Activated naive CD4-positive, alpha-beta T cell treated with anti-CD3 and anti-CD28 coated beads for 36 hours (primary cell): Measurements from ENCODE around the gene PCDHB11. TPM values are rescaled to one million over a fixed set of nuclear protein-coding genes. Genes with fewer than 3 reads are reported as not detected.

Experiments used
- total RNA-seq, 2 experiments: library from RNA; stranded (reverse); gene quantifications; one replicate each; pipeline ENCODE4 v1.2.3, GENCODE V29; 2021

The PCDHB11 gene
- total RNA-seq, 2 experiments from 2014 or later = not detected

Other genes starting within 250 kb of the PCDHB11 start
- gene PCDHAC2, start 233.2 kb upstream of the PCDHB11 start, total RNA-seq = not detected
- not detected for gene PCDHB1, start 148.3 kb upstream of the PCDHB11 start, total RNA-seq
- not detected for gene PCDHB2, start 105.0 kb upstream of the PCDHB11 start, total RNA-seq
- gene PCDHB3, start 99.2 kb upstream of the PCDHB11 start, total RNA-seq = not detected
- gene PCDHB4, start 77.8 kb upstream of the PCDHB11 start, total RNA-seq = not detected
- gene PCDHB5, start 64.4 kb upstream of the PCDHB11 start, total RNA-seq = not detected
- not detected for gene PCDHB6, start 49.6 kb upstream of the PCDHB11 start, total RNA-seq
- gene PCDHB7, start 27.0 kb upstream of the PCDHB11 start, total RNA-seq = not detected
- not detected for gene PCDHB8, start 21.8 kb upstream of the PCDHB11 start, total RNA-seq
- gene PCDHB16, start 17.2 kb upstream of the PCDHB11 start, total RNA-seq = not detected
- not detected for gene PCDHB9, start 12.5 kb upstream of the PCDHB11 start, total RNA-seq
- gene PCDHB10, start 7.3 kb upstream of the PCDHB11 start, total RNA-seq = not detected
- gene PCDHB12, start 9.1 kb downstream of the PCDHB11 start, total RNA-seq = not detected
- not detected for gene PCDHB13, start 14.3 kb downstream of the PCDHB11 start, total RNA-seq
- gene PCDHB14, start 23.7 kb downstream of the PCDHB11 start, total RNA-seq = not detected
- gene PCDHB15, start 45.8 kb downstream of the PCDHB11 start, total RNA-seq = not detected
- gene SLC25A2, start 104.4 kb downstream of the PCDHB11 start, total RNA-seq = not detected
- gene TAF7, start 121.2 kb downstream of the PCDHB11 start, total RNA-seq = 10 to 100 TPM; 57.0 to 57.9 TPM
- gene PCDHGA1, start 130.9 kb downstream of the PCDHB11 start, total RNA-seq = not detected
- gene PCDHGA2, start 139.1 kb downstream of the PCDHB11 start, total RNA-seq = not detected
- gene PCDHGA3, start 144.2 kb downstream of the PCDHB11 start, total RNA-seq = not detected
- not detected for gene PCDHGB1, start 150.5 kb downstream of the PCDHB11 start, total RNA-seq
- gene PCDHGA4, start 155.4 kb downstream of the PCDHB11 start, total RNA-seq = not detected
- not detected for gene PCDHGB2, start 160.4 kb downstream of the PCDHB11 start, total RNA-seq
- gene PCDHGA5, start 164.5 kb downstream of the PCDHB11 start, total RNA-seq = under 1 TPM in 1 of 2 experiments, not detected in 1; 0.05 TPM
- gene PCDHGB3, start 170.6 kb downstream of the PCDHB11 start, total RNA-seq = under 1 TPM in 1 of 2 experiments, not detected in 1; 0.07 TPM
- under 1 TPM; 0.05 to 0.07 TPM for gene PCDHGA6, start 174.3 kb downstream of the PCDHB11 start, total RNA-seq
- gene PCDHGA7, start 183.1 kb downstream of the PCDHB11 start, total RNA-seq = not detected
- not detected for gene PCDHGB4, start 188.1 kb downstream of the PCDHB11 start, total RNA-seq
- not detected for gene PCDHGA8, start 193.0 kb downstream of the PCDHB11 start, total RNA-seq
- under 1 TPM in 1 of 2 experiments, not detected in 1; 0.12 TPM for gene PCDHGB5, start 198.3 kb downstream of the PCDHB11 start, total RNA-seq
- gene PCDHGA9, start 203.2 kb downstream of the PCDHB11 start, total RNA-seq = under 1 TPM in 1 of 2 experiments, not detected in 1; 0.07 TPM
- under 1 TPM in 1 of 2 experiments, not detected in 1; 0.05 TPM for gene PCDHGB6, start 208.4 kb downstream of the PCDHB11 start, total RNA-seq
- gene PCDHGA10, start 213.4 kb downstream of the PCDHB11 start, total RNA-seq = under 1 TPM in 1 of 2 experiments, not detected in 1; 0.05 TPM
- not detected for gene PCDHGB7, start 218.1 kb downstream of the PCDHB11 start, total RNA-seq
- under 1 TPM; 0.10 to 0.17 TPM for gene PCDHGA11, start 221.4 kb downstream of the PCDHB11 start, total RNA-seq
- gene PCDHGA12, start 230.9 kb downstream of the PCDHB11 start, total RNA-seq = not detected